HepG2 (cell line): ENCODE results near the gene NPB. TPM values are rescaled to one million over a fixed set of nuclear protein-coding genes. Genes with fewer than 3 reads are reported as not detected.
A peak's percentile ranks its signal among the peaks of the same experiment; 100 is the strongest.

Experiments used
- CENPT ChIP-seq: sonication (generic); formaldehyde crosslinking; IDR thresholded peaks from 2 replicates; pipeline ENCODE4 v1.8.0; 2022; ENCODE audit warnings: low read depth, mild to moderate bottlenecking, moderate library complexity, missing genetic modification reagents
- HOXA7 ChIP-seq: sonication (generic); formaldehyde crosslinking; IDR thresholded peaks from 2 replicates; pipeline ENCODE4 v1.8.1; 2022; ENCODE audit warnings: mild to moderate bottlenecking, missing genetic modification reagents, moderate library complexity
- IKZF4 ChIP-seq: sonication (generic); formaldehyde crosslinking; IDR thresholded peaks from 2 replicates; pipeline ENCODE4 v1.5.1; 2020; ENCODE audit warnings: borderline replicate concordance, mild to moderate bottlenecking, low read depth, missing genetic modification reagents; ENCODE audit errors: not compliant biosample characterization
- KLF12 ChIP-seq: sonication (generic); formaldehyde crosslinking; IDR thresholded peaks from 2 replicates; pipeline ENCODE4 v1.4.0; 2020; ENCODE audit warnings: missing genetic modification reagents, borderline replicate concordance
- MAZ ChIP-seq, 2 experiments: sonication (generic) in 1 of 2; formaldehyde crosslinking in 1 of 2; IDR thresholded peaks; 2 replicates each; pipeline versions ENCODE4 v1.5.0 to v1.6.1; 2012 to 2020; ENCODE audit warnings: low read depth in 2 of 2, mild to moderate bottlenecking in 2 of 2, borderline replicate concordance in 1 of 2, improper control_type of control experiment in 1 of 2, low read length in 1 of 2, missing genetic modification reagents in 1 of 2, moderate library complexity in 1 of 2
- ZNF17 ChIP-seq: sonication (generic); formaldehyde crosslinking; IDR thresholded peaks from 2 replicates; pipeline ENCODE4 v1.5.0; 2020; ENCODE audit warnings: mild to moderate bottlenecking, missing genetic modification reagents
- ZNF589 ChIP-seq: sonication (generic); formaldehyde crosslinking; conservative IDR thresholded peaks from 2 replicates; pipeline ENCODE4 v1.8.0; 2022; ENCODE audit warnings: mild to moderate bottlenecking, moderate library complexity, missing genetic modification reagents
- ZNF737 ChIP-seq: sonication (generic); formaldehyde crosslinking; IDR thresholded peaks from 2 replicates; pipeline ENCODE4 v1.5.0; 2020; ENCODE audit warnings: missing genetic modification reagents, mild to moderate bottlenecking, borderline replicate concordance
- ZNF780A ChIP-seq: sonication (generic); formaldehyde crosslinking; IDR thresholded peaks from 2 replicates; pipeline ENCODE4 v1.8.0; 2022; ENCODE audit warnings: mild to moderate bottlenecking, missing genetic modification reagents, moderate library complexity
- polyA plus RNA-seq, 8 experiments: library from polyadenylated mRNA; depleted of rRNA in 3 of 8; stranded (reverse) in 7 of 8; unstranded in 1 of 8; fragments of >200 nt; fragmentation: Illumina TruSeq in 4 of 8; extraction: Trizol in 4 of 8; gene quantifications; 2 replicates each; pipeline versions ENCODE4 v1.2.1 to v1.2.3, GENCODE V29; 2011 to 2016; ENCODE audit warnings: low read depth in 4 of 8, missing spikeins in 1 of 8, mixed read lengths in 1 of 8; ENCODE audit not compliant: insufficient read depth in 1 of 8
- total RNA-seq, 5 experiments: library from RNA; depleted of rRNA; stranded (reverse); fragments of >200 nt; fragmentation: Illumina TruSeq; extraction: Trizol; gene quantifications; 2 replicates each; pipeline ENCODE4 v1.2.3, GENCODE V29; 2016; ENCODE audit warnings: low read depth in 1 of 5
- TF ChIP-seq, protein P1 (sequence below): sonication (generic); IDR thresholded peaks from 2 replicates; pipeline ENCODE4 v1.6.1; 2016; ENCODE audit warnings: low read depth, borderline replicate concordance
- TF ChIP-seq, protein P2 (sequence below): sonication (generic); formaldehyde crosslinking; IDR thresholded peaks from 2 replicates; pipeline ENCODE4 v1.4.0; 2020; ENCODE audit warnings: mild to moderate bottlenecking, missing genetic modification reagents, borderline replicate concordance
- TF ChIP-seq, protein P3 (sequence below): sonication (generic); formaldehyde crosslinking; conservative IDR thresholded peaks from 2 replicates; pipeline ENCODE4 v1.8.0; 2022; ENCODE audit warnings: missing genetic modification reagents
- TF ChIP-seq, protein P4 (sequence below), 2 experiments: sonication (generic) in 1 of 2; formaldehyde crosslinking in 1 of 2; IDR thresholded peaks; 2 replicates each; pipeline versions ENCODE4 v1.4.0 to v1.6.1; 2016 to 2020; ENCODE audit warnings: borderline replicate concordance in 1 of 2, low read depth in 1 of 2, mild to moderate bottlenecking in 1 of 2, missing genetic modification reagents in 1 of 2

NPB gene
- total and polyA plus RNA-seq, 2 of the 13 experiments (the other 11 are each of a cell fraction or from before 2014, with no cell fraction given), result 0.11 to 0.93 TPM

DNA sequence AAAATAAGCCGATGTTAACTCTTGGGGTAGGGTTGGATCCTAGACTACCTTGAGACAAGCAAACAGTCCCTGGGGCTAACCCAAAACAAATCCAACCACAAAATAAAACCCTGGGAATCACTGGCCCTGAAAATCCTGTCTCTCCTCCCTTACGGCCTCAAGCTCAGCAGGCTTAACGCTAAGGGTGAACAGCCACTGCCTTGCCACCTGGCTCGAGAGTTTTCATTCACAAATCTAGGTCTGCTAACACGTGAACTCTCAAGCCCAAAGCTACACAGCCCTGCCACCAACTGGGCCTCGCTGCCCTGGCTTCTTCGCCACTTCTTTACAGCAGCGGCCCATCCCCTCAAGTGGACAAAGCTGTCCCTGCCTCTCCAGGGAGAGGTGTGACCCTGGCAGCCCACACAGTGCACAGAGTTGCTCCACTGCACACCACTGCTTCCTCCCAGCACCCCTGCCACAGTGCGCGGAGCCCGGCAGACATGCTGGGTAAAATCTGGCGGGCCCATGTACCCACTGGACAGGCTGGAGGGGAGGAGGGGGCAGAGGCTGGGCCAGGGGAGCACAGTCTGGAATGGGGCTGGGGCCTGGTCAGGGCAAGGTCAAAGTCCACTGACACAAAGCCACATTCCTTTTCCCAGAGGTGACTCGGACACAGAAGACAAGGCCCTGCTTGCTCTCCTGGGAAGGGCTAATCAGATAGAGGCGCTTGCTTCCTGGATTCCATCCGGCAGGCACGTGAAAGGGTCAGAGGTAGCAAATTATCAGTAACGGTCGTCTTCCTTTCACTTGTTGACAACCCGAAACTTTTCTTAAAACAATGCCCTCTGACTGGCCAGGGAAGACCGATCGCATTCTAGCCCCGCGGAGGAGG is 8.2 kb downstream of the NPB start (continued):
- TF ChIP-seq ZNF780A (CRISPR knock-in tag), result 0 out of 2 replicates have a peak, but pooled peaks have one; percentile 43
- TF ChIP-seq ZNF589, result peak; percentile 94
- peak; percentile 82 for TF ChIP-seq IKZF4 (CRISPR knock-in tag)
- TF ChIP-seq HOXA7, result no peak
- no peak for TF ChIP-seq ZNF737 (CRISPR knock-in tag)
- TF ChIP-seq, protein P1, sequence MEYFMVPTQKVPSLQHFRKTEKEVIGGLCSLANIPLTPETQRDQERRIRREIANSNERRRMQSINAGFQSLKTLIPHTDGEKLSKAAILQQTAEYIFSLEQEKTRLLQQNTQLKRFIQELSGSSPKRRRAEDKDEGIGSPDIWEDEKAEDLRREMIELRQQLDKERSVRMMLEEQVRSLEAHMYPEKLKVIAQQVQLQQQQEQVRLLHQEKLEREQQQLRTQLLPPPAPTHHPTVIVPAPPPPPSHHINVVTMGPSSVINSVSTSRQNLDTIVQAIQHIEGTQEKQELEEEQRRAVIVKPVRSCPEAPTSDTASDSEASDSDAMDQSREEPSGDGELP, result peak; percentile 29
- no peak for TF ChIP-seq ZNF17
- TF ChIP-seq MAZ (IDR thresholded peaks at IDR 0.05; ENCODE audit: borderline replicate concordance, low read depth, low read length), result peak; percentile 84
- peak; percentile 85 for TF ChIP-seq MAZ (CRISPR knock-in tag; IDR thresholded peaks at IDR 0.05; ENCODE audit: low read depth)
- TF ChIP-seq CENPT (CRISPR knock-in tag), result peak; percentile 40; the same call in 1 of the 2 replicates
- peak; percentile 28; the same call in 1 of the 2 replicates for TF ChIP-seq KLF12 (CRISPR knock-in tag)
- TF ChIP-seq, protein P2, sequence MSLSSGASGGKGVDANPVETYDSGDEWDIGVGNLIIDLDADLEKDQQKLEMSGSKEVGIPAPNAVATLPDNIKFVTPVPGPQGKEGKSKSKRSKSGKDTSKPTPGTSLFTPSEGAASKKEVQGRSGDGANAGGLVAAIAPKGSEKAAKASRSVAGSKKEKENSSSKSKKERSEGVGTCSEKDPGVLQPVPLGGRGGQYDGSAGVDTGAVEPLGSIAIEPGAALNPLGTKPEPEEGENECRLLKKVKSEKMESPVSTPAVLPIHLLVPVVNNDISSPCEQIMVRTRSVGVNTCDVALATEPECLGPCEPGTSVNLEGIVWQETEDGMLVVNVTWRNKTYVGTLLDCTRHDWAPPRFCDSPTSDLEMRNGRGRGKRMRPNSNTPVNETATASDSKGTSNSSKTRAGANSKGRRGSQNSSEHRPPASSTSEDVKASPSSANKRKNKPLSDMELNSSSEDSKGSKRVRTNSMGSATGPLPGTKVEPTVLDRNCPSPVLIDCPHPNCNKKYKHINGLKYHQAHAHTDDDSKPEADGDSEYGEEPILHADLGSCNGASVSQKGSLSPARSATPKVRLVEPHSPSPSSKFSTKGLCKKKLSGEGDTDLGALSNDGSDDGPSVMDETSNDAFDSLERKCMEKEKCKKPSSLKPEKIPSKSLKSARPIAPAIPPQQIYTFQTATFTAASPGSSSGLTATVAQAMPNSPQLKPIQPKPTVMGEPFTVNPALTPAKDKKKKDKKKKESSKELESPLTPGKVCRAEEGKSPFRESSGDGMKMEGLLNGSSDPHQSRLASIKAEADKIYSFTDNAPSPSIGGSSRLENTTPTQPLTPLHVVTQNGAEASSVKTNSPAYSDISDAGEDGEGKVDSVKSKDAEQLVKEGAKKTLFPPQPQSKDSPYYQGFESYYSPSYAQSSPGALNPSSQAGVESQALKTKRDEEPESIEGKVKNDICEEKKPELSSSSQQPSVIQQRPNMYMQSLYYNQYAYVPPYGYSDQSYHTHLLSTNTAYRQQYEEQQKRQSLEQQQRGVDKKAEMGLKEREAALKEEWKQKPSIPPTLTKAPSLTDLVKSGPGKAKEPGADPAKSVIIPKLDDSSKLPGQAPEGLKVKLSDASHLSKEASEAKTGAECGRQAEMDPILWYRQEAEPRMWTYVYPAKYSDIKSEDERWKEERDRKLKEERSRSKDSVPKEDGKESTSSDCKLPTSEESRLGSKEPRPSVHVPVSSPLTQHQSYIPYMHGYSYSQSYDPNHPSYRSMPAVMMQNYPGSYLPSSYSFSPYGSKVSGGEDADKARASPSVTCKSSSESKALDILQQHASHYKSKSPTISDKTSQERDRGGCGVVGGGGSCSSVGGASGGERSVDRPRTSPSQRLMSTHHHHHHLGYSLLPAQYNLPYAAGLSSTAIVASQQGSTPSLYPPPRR (CRISPR knock-in tag), result peak; percentile 79; the same call in 1 of the 2 replicates
- TF ChIP-seq, protein P3, sequence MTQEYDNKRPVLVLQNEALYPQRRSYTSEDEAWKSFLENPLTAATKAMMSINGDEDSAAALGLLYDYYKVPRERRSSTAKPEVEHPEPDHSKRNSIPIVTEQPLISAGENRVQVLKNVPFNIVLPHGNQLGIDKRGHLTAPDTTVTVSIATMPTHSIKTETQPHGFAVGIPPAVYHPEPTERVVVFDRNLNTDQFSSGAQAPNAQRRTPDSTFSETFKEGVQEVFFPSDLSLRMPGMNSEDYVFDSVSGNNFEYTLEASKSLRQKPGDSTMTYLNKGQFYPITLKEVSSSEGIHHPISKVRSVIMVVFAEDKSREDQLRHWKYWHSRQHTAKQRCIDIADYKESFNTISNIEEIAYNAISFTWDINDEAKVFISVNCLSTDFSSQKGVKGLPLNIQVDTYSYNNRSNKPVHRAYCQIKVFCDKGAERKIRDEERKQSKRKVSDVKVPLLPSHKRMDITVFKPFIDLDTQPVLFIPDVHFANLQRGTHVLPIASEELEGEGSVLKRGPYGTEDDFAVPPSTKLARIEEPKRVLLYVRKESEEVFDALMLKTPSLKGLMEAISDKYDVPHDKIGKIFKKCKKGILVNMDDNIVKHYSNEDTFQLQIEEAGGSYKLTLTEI (CRISPR knock-in tag), result no peak
- TF ChIP-seq, protein P4, sequence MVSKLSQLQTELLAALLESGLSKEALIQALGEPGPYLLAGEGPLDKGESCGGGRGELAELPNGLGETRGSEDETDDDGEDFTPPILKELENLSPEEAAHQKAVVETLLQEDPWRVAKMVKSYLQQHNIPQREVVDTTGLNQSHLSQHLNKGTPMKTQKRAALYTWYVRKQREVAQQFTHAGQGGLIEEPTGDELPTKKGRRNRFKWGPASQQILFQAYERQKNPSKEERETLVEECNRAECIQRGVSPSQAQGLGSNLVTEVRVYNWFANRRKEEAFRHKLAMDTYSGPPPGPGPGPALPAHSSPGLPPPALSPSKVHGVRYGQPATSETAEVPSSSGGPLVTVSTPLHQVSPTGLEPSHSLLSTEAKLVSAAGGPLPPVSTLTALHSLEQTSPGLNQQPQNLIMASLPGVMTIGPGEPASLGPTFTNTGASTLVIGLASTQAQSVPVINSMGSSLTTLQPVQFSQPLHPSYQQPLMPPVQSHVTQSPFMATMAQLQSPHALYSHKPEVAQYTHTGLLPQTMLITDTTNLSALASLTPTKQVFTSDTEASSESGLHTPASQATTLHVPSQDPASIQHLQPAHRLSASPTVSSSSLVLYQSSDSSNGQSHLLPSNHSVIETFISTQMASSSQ (IDR thresholded peaks at IDR 0.05; ENCODE audit: low read depth), result peak; percentile 33; the same call in 1 of the 2 replicates
- TF ChIP-seq, protein P4 (CRISPR knock-in tag; IDR thresholded peaks at IDR 0.05; ENCODE audit: borderline replicate concordance), result peak; percentile 84
